PC-9 (cell line): ENCODE data around the gene ECE1. TPM values are rescaled to one million over a fixed set of nuclear protein-coding genes. Genes with fewer than 3 reads are reported as not detected.
A peak's percentile ranks its signal among the peaks of the same experiment; 100 is the strongest.

Source experiments
- BruUV-seq: library from RNA; stranded (reverse); fragments of 400-500 nt; replicated peaks from 2 replicates; lab custom pipeline; 2021; lab: Mats Ljungman, UMichigan
- CTCF ChIA-PET: fragments of 300-600 bp; sonication (Branson Sonifier 250); formaldehyde crosslinking; loops from one replicate; lab custom pipeline; 2022; ENCODE audit warnings: antibody characterized with exemption; lab: Charles Lee
- POLR2A ChIA-PET: fragments of 300-600 bp; sonication (Branson Sonifier 250); formaldehyde crosslinking; loops from one replicate; lab custom pipeline; 2022; ENCODE audit warnings: antibody characterized with exemption; ENCODE audit not compliant: unreplicated experiment; lab: Charles Lee
- DNase-seq, 2 experiments: peaks; one replicate each; pipeline versions ENCODE4 v3.0.0 to v3.0.0-alpha.2; 2015 to 2022; ENCODE audit warnings: mixed read lengths in 1 of 2
- H2AFZ ChIP-seq: fragments of 200-600 bp; sonication (generic); 2 replicates; pipeline ENCODE4 v1.8.1; 2017; ENCODE audit warnings: antibody characterized with exemption
- H3F3A ChIP-seq: fragments of 200-600 bp; sonication (generic); 2 replicates; pipeline ENCODE4 v1.8.1; 2017; ENCODE audit warnings: antibody characterized with exemption, mild to moderate bottlenecking, low read depth; ENCODE audit not compliant: insufficient read depth
- H3K27ac ChIP-seq: fragments of 200-600 bp; sonication (generic); 2 replicates; pipeline ENCODE4 v1.6.1; 2016; ENCODE audit warnings: mixed run types
- H3K27me3 ChIP-seq: fragments of 200-600 bp; sonication (generic); 2 replicates; pipeline ENCODE4 v1.6.1; 2016; ENCODE audit warnings: low read depth, mixed run types; ENCODE audit not compliant: insufficient read depth
- H3K36me3 ChIP-seq: fragments of 200-600 bp; sonication (generic); 2 replicates; pipeline ENCODE4 v1.6.1; 2016; ENCODE audit warnings: low read depth, mixed run types
- H3K4me1 ChIP-seq: fragments of 200-600 bp; sonication (generic); replicated peaks from 2 replicates; pipeline ENCODE4 v1.6.1; 2016; ENCODE audit warnings: mixed run types; ENCODE audit not compliant: insufficient read depth
- H3K4me2 ChIP-seq: fragments of 200-600 bp; sonication (generic); 2 replicates; pipeline ENCODE4 v1.6.1; 2017; ENCODE audit warnings: mixed run types
- H3K4me3 ChIP-seq: fragments of 200-600 bp; sonication (generic); 2 replicates; pipeline ENCODE4 v1.6.1; 2016; ENCODE audit warnings: mixed run types
- H3K79me2 ChIP-seq: fragments of 200-600 bp; sonication (generic); 2 replicates; pipeline ENCODE4 v1.6.1; 2017; ENCODE audit warnings: low read depth, mixed run types
- H3K9me2 ChIP-seq: fragments of 200-600 bp; sonication (generic); 2 replicates; pipeline ENCODE4 v1.8.1; 2017; ENCODE audit warnings: mild to moderate bottlenecking; ENCODE audit not compliant: insufficient read depth
- H3K9me3 ChIP-seq: fragments of 200-600 bp; sonication (generic); 2 replicates; pipeline ENCODE4 v1.8.1; 2016; ENCODE audit warnings: low read depth; ENCODE audit not compliant: insufficient read depth
- H4K20me1 ChIP-seq: fragments of 200-600 bp; sonication (generic); 2 replicates; pipeline ENCODE4 v1.8.1; 2017; ENCODE audit not compliant: insufficient read depth
- EZH2 ChIP-seq: fragments of 200-600 bp; sonication (generic); IDR thresholded peaks from 2 replicates; pipeline ENCODE4 v1.8.0; 2017; ENCODE audit warnings: antibody characterized with exemption, low read depth
- intact Hi-C: fragments of 100-400 bp; cut with micrococcal nuclease; formaldehyde crosslinking; loops from one replicate; pipeline ENCODE4 v1.10.0; 2022; ENCODE audit not compliant: unreplicated experiment
- total RNA-seq: library from RNA; stranded (reverse); gene quantifications from 2 replicates; pipeline ENCODE4 v1.2.3, GENCODE V29; 2021
- TF ChIP-seq, protein P1 (sequence below): fragments of 200-600 bp; sonication (generic); conservative IDR thresholded peaks from 2 replicates; pipeline ENCODE4 v1.6.1; 2017; ENCODE audit warnings: mixed run types, antibody characterized with exemption, mild to moderate bottlenecking, moderate library complexity

The ECE1 gene
- total RNA-seq, 1 experiment from 2014 or later = 80.8 TPM

DNA sequence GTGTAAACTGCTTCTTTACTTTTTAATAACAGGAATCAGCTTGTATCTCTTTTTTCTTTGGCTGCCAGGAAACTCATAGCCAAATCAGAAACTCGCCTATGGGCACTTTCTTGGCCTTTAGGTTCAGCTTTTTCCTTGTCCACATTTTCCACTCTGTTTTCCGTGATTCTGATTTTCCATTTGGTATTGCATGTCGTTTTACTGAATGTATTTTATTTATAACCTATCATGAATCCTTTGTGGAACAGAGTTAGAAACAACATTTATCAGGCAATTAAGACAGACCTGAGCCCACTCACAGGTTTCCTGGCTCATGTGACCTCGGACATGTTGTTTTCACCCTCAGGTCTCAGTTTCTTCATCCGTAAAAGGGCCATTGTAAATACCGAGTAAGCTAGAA lies 5.3 kb upstream of the ECE1 start:
- DNase-seq = no peak
- H2AFZ ChIP-seq = no peak overlapping the region
- no peak overlapping the region for H3K4me3 ChIP-seq
- H3K9me3 ChIP-seq = no peaks in the 10 kb centered on the region
- no peaks in the 10 kb centered on the region; the same call in 1 of the 2 replicates for H3K79me2 ChIP-seq
- peaks cover 46% of the 10 kb centered on the region for H3K4me1 ChIP-seq
- H3F3A ChIP-seq = peaks cover 27% of the 10 kb centered on the region
- H3K9me2 ChIP-seq = no peaks in the 10 kb centered on the region
- no peaks in the 10 kb centered on the region for H3K27me3 ChIP-seq
- H3K4me2 ChIP-seq = peak overlapping the region; percentile 57
- BruUV-seq = no TSS peak
- ChIA-PET CTCF (no interaction called here), POLR2A (no interaction called here)
- intact Hi-C loops = loop anchor here (2.0 kb wide), 1 partner anchor 27 kb away; no protein-coding TSS in a partner anchor
- H4K20me1 ChIP-seq = no peaks in the 10 kb centered on the region
- TF ChIP-seq, protein P1, sequence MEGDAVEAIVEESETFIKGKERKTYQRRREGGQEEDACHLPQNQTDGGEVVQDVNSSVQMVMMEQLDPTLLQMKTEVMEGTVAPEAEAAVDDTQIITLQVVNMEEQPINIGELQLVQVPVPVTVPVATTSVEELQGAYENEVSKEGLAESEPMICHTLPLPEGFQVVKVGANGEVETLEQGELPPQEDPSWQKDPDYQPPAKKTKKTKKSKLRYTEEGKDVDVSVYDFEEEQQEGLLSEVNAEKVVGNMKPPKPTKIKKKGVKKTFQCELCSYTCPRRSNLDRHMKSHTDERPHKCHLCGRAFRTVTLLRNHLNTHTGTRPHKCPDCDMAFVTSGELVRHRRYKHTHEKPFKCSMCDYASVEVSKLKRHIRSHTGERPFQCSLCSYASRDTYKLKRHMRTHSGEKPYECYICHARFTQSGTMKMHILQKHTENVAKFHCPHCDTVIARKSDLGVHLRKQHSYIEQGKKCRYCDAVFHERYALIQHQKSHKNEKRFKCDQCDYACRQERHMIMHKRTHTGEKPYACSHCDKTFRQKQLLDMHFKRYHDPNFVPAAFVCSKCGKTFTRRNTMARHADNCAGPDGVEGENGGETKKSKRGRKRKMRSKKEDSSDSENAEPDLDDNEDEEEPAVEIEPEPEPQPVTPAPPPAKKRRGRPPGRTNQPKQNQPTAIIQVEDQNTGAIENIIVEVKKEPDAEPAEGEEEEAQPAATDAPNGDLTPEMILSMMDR = no peak
- TF ChIP-seq EZH2 = no peak
- no peaks in the 10 kb centered on the region for H3K36me3 ChIP-seq
- H3K27ac ChIP-seq = peak overlapping the region; percentile 94

DNA sequence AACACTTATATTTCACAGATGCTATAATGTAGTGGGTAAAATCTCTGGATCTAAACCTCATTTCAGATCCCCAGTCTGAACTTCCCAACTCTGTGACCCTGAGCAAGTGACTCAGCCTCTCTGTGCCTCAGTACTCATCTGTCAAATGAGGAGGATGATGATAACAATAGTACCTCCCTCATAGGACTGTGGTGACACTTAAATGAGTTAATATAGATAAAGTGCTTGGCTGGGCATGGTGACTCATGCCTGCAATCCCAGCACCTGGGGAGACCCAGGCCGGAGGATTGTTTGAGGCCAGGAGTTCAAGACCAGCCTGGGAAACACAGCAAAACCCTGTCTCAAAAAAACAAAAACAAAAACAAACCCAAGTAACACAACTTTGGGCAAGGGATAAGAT lies 4.7 kb upstream of the ECE1 start:
- no peak for TF ChIP-seq EZH2
- TF ChIP-seq, protein P1 = no peak

DNA sequence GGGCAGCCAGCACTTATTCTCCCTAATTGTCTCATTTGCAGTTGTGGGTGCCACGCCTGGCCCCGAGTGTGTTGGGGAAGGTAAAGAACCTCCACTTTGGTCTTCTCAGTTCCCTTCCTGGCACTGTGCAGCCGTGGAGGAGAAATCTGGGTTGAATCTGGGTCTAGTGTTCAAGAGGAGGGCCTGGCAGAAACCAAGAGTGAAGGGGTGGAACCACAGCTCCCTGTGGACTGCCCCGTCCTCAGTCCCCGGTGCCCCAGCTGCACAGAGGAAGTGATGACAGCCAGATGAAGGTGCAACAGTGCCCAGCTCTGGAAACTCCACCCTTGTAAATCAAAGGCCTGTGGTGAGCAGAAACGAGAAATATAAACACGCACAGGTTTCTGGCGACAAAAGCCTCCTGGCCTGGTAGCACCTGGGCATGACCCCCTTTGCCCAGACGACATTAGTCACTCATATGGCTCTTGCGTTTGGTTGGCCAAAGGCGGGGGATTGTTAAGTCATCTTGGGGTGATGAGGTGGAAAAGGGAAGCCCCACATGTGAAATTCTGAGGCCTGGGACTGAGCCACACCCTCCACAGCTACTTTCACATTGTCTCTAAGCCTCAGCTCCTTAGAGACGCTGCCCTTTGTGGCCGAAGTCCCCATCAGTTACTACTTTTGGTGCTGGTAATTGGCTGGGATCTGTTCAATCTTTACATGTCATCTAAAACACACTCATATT lies 4.2 kb upstream of the ECE1 start:
- Histone ChIP-seq H3F3A (peaks cover 27% of the 10 kb centered on the region), H3K4me3 (peak overlapping the region; percentile 2; the same call in 1 of the 2 replicates), H3K27me3 (no peaks in the 10 kb centered on the region), H3K9me3 (no peaks in the 10 kb centered on the region), H3K4me1 (peaks cover 42% of the 10 kb centered on the region), H4K20me1 (no peaks in the 10 kb centered on the region), H3K4me2 (peak overlapping the region; percentile 57), H2AFZ (no peak overlapping the region), H3K9me2 (no peaks in the 10 kb centered on the region), H3K79me2 (no peaks in the 10 kb centered on the region; the same call in 1 of the 2 replicates), H3K36me3 (no peaks in the 10 kb centered on the region), H3K27ac (peak overlapping the region; percentile 94)
- intact Hi-C loops = loop anchor here (1.0 to 2.0 kb wide), 4 partner anchors 26 to 40 kb away; no protein-coding TSS in a partner anchor
- no peak for TF ChIP-seq EZH2
- TF ChIP-seq, protein P1 = no peak
- CTCF ChIA-PET = interaction anchor here (0.5 to 1.0 kb wide), 2 partner anchors 35 to 39 kb away, joined by 4 to 15 read pairs; no protein-coding TSS in a partner anchor
- peak; percentile 71 to 85 for DNase-seq
- POLR2A ChIA-PET = interaction anchor here (0.6 to 0.9 kb wide), 3 partner anchors 32 to 847 kb away, joined by 3 to 5 read pairs (median 3); no protein-coding TSS in a partner anchor
- BruUV-seq = no TSS peak

More for the DNA sequence above, 4.7 kb upstream of the ECE1 start:
- H3K4me1 ChIP-seq = peaks cover 46% of the 10 kb centered on the region
- no peak overlapping the region for H2AFZ ChIP-seq
- no peaks in the 10 kb centered on the region for H3K36me3 ChIP-seq
- no TSS peak for BruUV-seq
- H3K9me3 ChIP-seq = no peaks in the 10 kb centered on the region
- no peaks in the 10 kb centered on the region for H3K9me2 ChIP-seq
- H3K27me3 ChIP-seq = no peaks in the 10 kb centered on the region
- intact Hi-C loops = loop anchor here (2.0 kb wide), 1 partner anchor 26 kb away; no protein-coding TSS in a partner anchor
- peak in 1 of 2 experiments; percentile 62 for DNase-seq
- peak overlapping the region; percentile 94 for H3K27ac ChIP-seq
- H4K20me1 ChIP-seq = no peaks in the 10 kb centered on the region
- no peaks in the 10 kb centered on the region; the same call in 1 of the 2 replicates for H3K79me2 ChIP-seq
- ChIA-PET POLR2A (interaction anchor here (0.9 kb wide), 1 partner anchor 847 kb away, joined by 3 read pairs; no protein-coding TSS in a partner anchor), CTCF (interaction anchor here (0.5 to 1.0 kb wide), 2 partner anchors 35 to 40 kb away, joined by 4 to 15 read pairs; no protein-coding TSS in a partner anchor)
- peak overlapping the region; percentile 57 for H3K4me2 ChIP-seq
- peaks cover 27% of the 10 kb centered on the region for H3F3A ChIP-seq
- H3K4me3 ChIP-seq = peak overlapping the region; percentile 2; the same call in 1 of the 2 replicates
